B cell (primary cell): ENCODE measurements around the gene FKBP6. TPM values are rescaled to one million over a fixed set of nuclear protein-coding genes. Genes with fewer than 3 reads are reported as not detected.

ENCODE experiments used
- ATAC-seq: fragments of 200-7000 bp; cut with Tn5 transposase; one replicate; pipeline ENCODE4 v1.10.0; 2021; ENCODE audit warnings: low read depth, mild to moderate bottlenecking, moderate number of reproducible peaks, moderate library complexity
- CTCF ChIA-PET: fragments of 350-600 bp; sonication (Branson Sonifier 250); formaldehyde crosslinking; loops from one replicate; lab custom pipeline; 2021; ENCODE audit warnings: antibody characterized with exemption, inconsistent platforms; lab: Charles Lee
- POLR2A ChIA-PET: fragments of 350-600 bp; sonication (Branson Sonifier 250); formaldehyde crosslinking; loops from one replicate; lab custom pipeline; 2021; ENCODE audit warnings: antibody characterized with exemption; lab: Charles Lee
- DNase-seq: peaks from one replicate; pipeline ENCODE4 v3.0.0; 2013
- H2AFZ ChIP-seq: 2 replicates; pipeline ENCODE4 v1.6.1; 2012; ENCODE audit warnings: mild to moderate bottlenecking, low read depth, low read length; ENCODE audit not compliant: insufficient read depth, poor library complexity, severe bottlenecking
- H3K27ac ChIP-seq, 2 donors: 1 replicate in 1 of 2; 2 replicates in 1 of 2; pipeline ENCODE4 v1.5.1; 2012 to 2013; ENCODE audit warnings: low read length in 2 of 2, mild to moderate bottlenecking in 2 of 2, moderate library complexity in 1 of 2
- H3K27me3 ChIP-seq, 4 experiments: fragments of 200-600 bp in 1 of 4; sonication (generic) in 1 of 4; replicated peaks in 1 of 4; 1 replicate in 2 of 4; 2 replicates in 2 of 4; pipeline versions ENCODE4 v1.6.1 to v1.7.0; 2013 to 2016; ENCODE audit warnings: low read length in 3 of 4, mild to moderate bottlenecking in 2 of 4, mixed read lengths in 1 of 4, moderate library complexity in 1 of 4; ENCODE audit not compliant: insufficient read depth in 4 of 4, control insufficient read depth in 3 of 4; ENCODE audit errors: control extremely low read depth in 1 of 4
- H3K36me3 ChIP-seq, 2 experiments: replicated peaks in 1 of 2; 1 replicate in 1 of 2; 2 replicates in 1 of 2; pipeline versions ENCODE4 v1.6.1 to v1.7.1; 2013; ENCODE audit warnings: low read length in 1 of 2; ENCODE audit not compliant: insufficient read depth in 2 of 2, control insufficient read depth in 1 of 2; ENCODE audit errors: control extremely low read depth in 1 of 2, extremely low read depth in 1 of 2
- H3K4me1 ChIP-seq, 2 donors: fragments of 200-600 bp in 1 of 2; sonication (generic) in 1 of 2; 1 replicate in 1 of 2; 2 replicates in 1 of 2; pipeline versions ENCODE4 v1.5.1 to v1.6.1; 2013 to 2017; ENCODE audit warnings: low read length in 2 of 2; ENCODE audit not compliant: control insufficient read depth in 2 of 2, insufficient read depth in 2 of 2
- H3K4me2 ChIP-seq: replicated peaks from 2 replicates; pipeline ENCODE3; 2012; ENCODE audit warnings: mild to moderate bottlenecking, low read depth, low read length; ENCODE audit not compliant: poor library complexity, severe bottlenecking
- H3K4me3 ChIP-seq, 5 experiments: fragments of 200-600 bp in 1 of 5; sonication (generic) in 1 of 5; 1 replicate in 3 of 5; 2 replicates in 2 of 5; pipeline versions ENCODE4 v1.5.1 to v1.7.0; 2011 to 2016; ENCODE audit warnings: low read length in 4 of 5, mild to moderate bottlenecking in 4 of 5, low read depth in 2 of 5, control low read depth in 1 of 5, moderate library complexity in 1 of 5; ENCODE audit not compliant: insufficient read depth in 1 of 5; ENCODE audit errors: control extremely low read depth in 1 of 5, extremely low read depth in 1 of 5
- H3K79me2 ChIP-seq: fragments of 200-600 bp; sonication (generic); one replicate; pipeline ENCODE4 v1.6.0; 2016; ENCODE audit warnings: low read length; ENCODE audit not compliant: control insufficient read depth, insufficient read depth
- H3K9ac ChIP-seq: fragments of 200-600 bp; sonication (generic); 2 replicates; pipeline ENCODE4 v1.6.1; 2017; ENCODE audit warnings: mild to moderate bottlenecking, low read length, moderate library complexity
- H3K9me3 ChIP-seq, 3 donors: one replicate each; pipeline versions ENCODE4 v1.6.1 to v1.7.1; 2013; ENCODE audit warnings: low read length in 2 of 3; ENCODE audit not compliant: control insufficient read depth in 2 of 3, insufficient read depth in 1 of 3; ENCODE audit errors: control extremely low read depth in 1 of 3
- H4K20me1 ChIP-seq: 2 replicates; pipeline ENCODE4 v1.6.0; 2012; ENCODE audit warnings: mild to moderate bottlenecking, low read length; ENCODE audit not compliant: insufficient read depth, control insufficient read depth, poor library complexity, severe bottlenecking
- H3K27ac Mint-ChIP-seq: one replicate; pipeline ENCODE4 v1.8.0; 2021; ENCODE audit warnings: mixed read lengths
- H3K27me3 Mint-ChIP-seq: one replicate; pipeline ENCODE4 v1.8.0; 2021; ENCODE audit warnings: mixed read lengths
- H3K4me1 Mint-ChIP-seq: one replicate; pipeline ENCODE4 v1.8.0; 2021; ENCODE audit warnings: mixed read lengths
- H3K4me3 Mint-ChIP-seq: one replicate; pipeline ENCODE4 v1.8.0; 2021; ENCODE audit warnings: mixed read lengths
- H3K9me3 Mint-ChIP-seq: one replicate; pipeline ENCODE4 v1.8.0; 2022; ENCODE audit warnings: mixed read lengths; ENCODE audit not compliant: insufficient read depth
- CTCF ChIP-seq: fragments of 200-600 bp; IDR thresholded peaks from one replicate; pipeline ENCODE4 v1.8.0; 2022; ENCODE audit warnings: antibody characterized with exemption, mild to moderate bottlenecking
- EZH2 ChIP-seq: IDR thresholded peaks from 2 replicates; pipeline ENCODE4 v1.6.1; 2012; ENCODE audit warnings: borderline replicate concordance, low read depth, mild to moderate bottlenecking, moderate library complexity, low read length; ENCODE audit not compliant: insufficient read depth, poor library complexity, severe bottlenecking
- WGBS: methylation state at CpG from one replicate; pipeline ENCODE4 v1.1.5; 2013; ENCODE audit warnings: missing lambda C conversion rate; ENCODE audit not compliant: insufficient coverage; 5-methylcytosine and 5-hydroxymethylcytosine counted together
- intact Hi-C: fragments of 100-400 bp; cut with micrococcal nuclease; formaldehyde crosslinking; loops from one replicate; pipeline ENCODE4 v1.10.0; 2022
- polyA plus RNA-seq: library from polyadenylated mRNA; depleted of rRNA; stranded (reverse); fragments of >200 nt; gene quantifications from 2 replicates; pipeline ENCODE4 v1.2.3, GENCODE V29; 2012
- total RNA-seq, 2 donors: library from RNA; stranded (reverse); fragments of 120-200 nt in 1 of 2; gene quantifications; 1 replicate in 1 of 2; 2 replicates in 1 of 2; pipeline versions ENCODE4 v1.2.3 to v1.2.4, GENCODE V29; 2013 to 2022

The FKBP6 gene
- total and polyA plus RNA-seq, 2 donors (not counting 1 experiment from before 2014, with no cell fraction given), result not detected

- H3K27me3 Mint-ChIP-seq, result peaks cover 15% of the 10 kb centered on the region
- no peaks in the 10 kb centered on the region for H3K9me3 Mint-ChIP-seq
- Histone ChIP-seq H2AFZ (no peak overlapping the region), H3K79me2 (no peaks in the 10 kb centered on the region), H3K4me3 (no peak overlapping the region), H3K4me1 (peaks cover 4 to 13% of the 10 kb centered on the region in 2 donors), H3K4me2 (no peak overlapping the region), H4K20me1 (no peaks in the 10 kb centered on the region), H3K9ac (no peak overlapping the region), H3K27me3 (peaks cover 0 to 9% (median 3%) of the 10 kb centered on the region in 4 experiments), H3K27ac (no peak overlapping the region), H3K36me3 (no peaks in the 10 kb centered on the region), H3K9me3 (peaks cover 0 to 10% (median 0%) of the 10 kb centered on the region in 3 donors)
- TF ChIP-seq CTCF (no peak), EZH2 (no peak)
- peak overlapping the region; percentile 37 for H3K27ac Mint-ChIP-seq
- no peak for DNase-seq
- peaks cover 16% of the 10 kb centered on the region for H3K4me1 Mint-ChIP-seq
- ChIA-PET CTCF (no interaction called here), POLR2A (no interaction called here)
- ATAC-seq, result no peak
- no peak overlapping the region for H3K4me3 Mint-ChIP-seq
- whole genome bisulfite sequencing, result 93% methylated on average over 17 of the region's 28 CpGs
- intact Hi-C loops, result no loop called here
These were observed 35.5 kb downstream of the FKBP6 start for GRCh38 chr7:73363225-73364005.

- Histone ChIP-seq H3K9me3 (peaks cover 0 to 10% (median 0%) of the 10 kb centered on the region in 3 donors), H3K4me2 (no peak overlapping the region), H3K79me2 (no peaks in the 10 kb centered on the region), H3K27ac (no peak overlapping the region), H2AFZ (no peak overlapping the region), H4K20me1 (no peaks in the 10 kb centered on the region), H3K36me3 (no peaks in the 10 kb centered on the region), H3K4me3 (no peak overlapping the region), H3K4me1 (peaks cover 4 to 11% of the 10 kb centered on the region in 2 donors), H3K9ac (no peak overlapping the region), H3K27me3 (peaks cover 0 to 6% (median 0%) of the 10 kb centered on the region in 4 experiments)
- POLR2A ChIA-PET, result no interaction called here
- WGBS, result 86% methylated on average over 25 of the region's 25 CpGs
- peaks cover 14% of the 10 kb centered on the region for H3K4me1 Mint-ChIP-seq
- H3K4me3 Mint-ChIP-seq, result no peak overlapping the region
- intact Hi-C loops, result no loop called here
- H3K27me3 Mint-ChIP-seq, result peaks cover 15% of the 10 kb centered on the region
- no peak overlapping the region for H3K27ac Mint-ChIP-seq
- no peaks in the 10 kb centered on the region for H3K9me3 Mint-ChIP-seq
- ATAC-seq (no peak), DNase-seq (no peak)
- TF ChIP-seq CTCF, result no peak
- no peak for TF ChIP-seq EZH2
- CTCF ChIA-PET, result no interaction called here
These were observed 36.2 kb downstream of the FKBP6 start for GRCh38 chr7:73364006-73364728.
